Skeletal muscle cell (primary cell): Measurements from ENCODE around the gene NUDT8.
"Not testable (repeated sequence)": the region's sequence is repeated elsewhere in the genome, so short reads cannot be mapped to it uniquely, and the experiment has no call there.

Experiments used
- DNase-seq: peaks from one replicate; pipeline ENCODE4 v3.0.0-alpha.2; 2010; ENCODE audit warnings: low read depth
- H3K4me3 ChIP-seq: 2 replicates; pipeline ENCODE4 v1.5.1; 2011; ENCODE audit warnings: low read depth, mild to moderate bottlenecking, control low read depth, low read length, moderate library complexity

The NUDT8 gene

DNA sequence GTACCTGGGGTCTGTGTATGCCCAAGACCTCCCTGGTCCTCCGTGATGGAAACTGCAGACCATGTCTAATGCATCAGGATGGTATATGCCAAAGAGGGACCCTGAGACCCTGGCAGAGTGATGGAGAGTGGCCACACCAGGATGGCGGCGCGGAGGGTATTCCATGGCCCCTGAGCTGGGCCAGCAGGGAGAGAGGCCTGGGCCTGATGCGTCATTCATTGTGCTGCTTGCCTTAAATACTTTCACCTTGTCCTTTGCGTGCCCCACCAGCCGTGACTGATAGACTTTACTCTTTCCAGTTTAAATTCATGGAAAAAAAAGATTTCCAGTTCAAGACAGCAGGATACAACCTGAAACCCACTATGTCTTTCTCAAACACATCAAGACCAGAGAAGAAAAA, 28.6 kb downstream of the NUDT8 start:
- H3K4me3 ChIP-seq: no peak overlapping the region
- no peak for DNase-seq

DNA sequence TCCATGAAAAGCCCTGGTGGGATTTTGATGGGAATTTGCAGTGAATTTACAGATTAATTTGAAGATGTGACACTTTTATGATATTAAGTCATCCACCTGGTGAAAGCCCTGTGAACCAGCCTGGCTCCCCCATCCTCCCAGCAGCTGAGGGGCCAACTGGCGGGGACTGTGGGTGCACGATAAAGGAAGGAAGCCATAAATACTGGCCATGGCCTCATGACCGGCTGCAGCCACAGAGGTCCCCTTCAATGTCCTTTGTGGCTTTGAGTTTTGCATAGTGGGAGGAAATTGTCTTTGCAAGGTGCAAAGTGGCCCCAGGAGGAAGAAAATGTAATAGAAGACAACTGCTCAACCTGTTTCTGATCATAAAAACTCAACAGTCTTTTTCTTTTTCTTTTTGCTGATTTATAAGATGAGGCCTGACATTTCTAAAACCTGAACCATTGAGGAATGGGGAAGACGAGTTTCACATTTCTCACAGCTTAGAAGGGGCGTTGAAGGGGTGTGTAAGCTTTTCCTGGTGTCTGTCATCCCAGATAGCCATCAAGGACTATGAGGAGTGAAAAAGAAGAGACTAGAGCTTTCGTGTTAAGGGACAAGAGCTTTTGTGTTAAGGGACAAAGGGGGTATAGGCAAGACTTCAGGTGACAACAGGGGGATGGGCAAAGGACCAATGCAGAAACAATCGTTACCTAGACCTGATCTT, 29.3 kb downstream of the NUDT8 start:
- no peak for DNase-seq
- H3K4me3 ChIP-seq: no peak overlapping the region

DNA sequence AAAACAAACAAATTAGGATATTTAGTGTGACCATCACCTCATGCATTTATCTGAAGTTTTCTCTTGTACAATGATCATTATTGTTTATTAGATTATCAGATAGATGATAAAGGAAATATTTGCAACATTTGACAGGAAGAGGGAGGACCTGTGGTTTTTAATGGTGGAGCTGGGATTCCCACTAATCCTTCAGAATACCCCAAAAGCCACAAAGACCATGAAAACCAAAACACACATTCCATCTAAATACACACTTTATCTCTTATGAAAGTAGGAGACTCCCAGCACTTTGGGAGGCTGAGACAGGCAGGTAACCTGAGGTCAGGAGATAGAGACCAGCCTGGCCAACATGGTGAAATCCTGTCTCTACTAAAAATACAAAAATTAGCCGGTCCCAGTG, 30.6 kb downstream of the NUDT8 start:
- DNase-seq: no peak

DNA sequence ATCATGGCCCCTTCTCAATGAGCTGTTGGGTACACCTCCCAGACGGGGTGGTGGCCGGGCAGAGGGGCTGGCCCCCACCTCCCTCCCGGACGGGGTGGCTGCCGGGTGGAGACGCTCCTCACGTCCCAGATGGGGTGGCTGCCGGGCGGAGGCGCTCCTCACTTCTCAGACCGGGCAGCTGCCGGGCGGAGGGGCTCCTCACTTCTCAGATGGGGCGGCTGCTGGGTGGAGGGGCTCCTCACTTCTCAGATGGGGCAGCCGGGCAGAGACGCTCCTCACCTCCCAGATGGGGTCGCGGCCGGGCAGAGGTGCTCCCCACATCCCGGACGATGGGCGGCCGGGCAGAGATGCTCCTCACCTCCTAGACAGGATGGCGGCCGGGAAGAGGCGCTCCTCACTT, 31.8 kb downstream of the NUDT8 start:
- DNase-seq, H3K4me3 ChIP-seq: not testable (repeated sequence)

More for the DNA sequence above, 30.6 kb downstream of the NUDT8 start:
- no peak overlapping the region for H3K4me3 ChIP-seq

DNA sequence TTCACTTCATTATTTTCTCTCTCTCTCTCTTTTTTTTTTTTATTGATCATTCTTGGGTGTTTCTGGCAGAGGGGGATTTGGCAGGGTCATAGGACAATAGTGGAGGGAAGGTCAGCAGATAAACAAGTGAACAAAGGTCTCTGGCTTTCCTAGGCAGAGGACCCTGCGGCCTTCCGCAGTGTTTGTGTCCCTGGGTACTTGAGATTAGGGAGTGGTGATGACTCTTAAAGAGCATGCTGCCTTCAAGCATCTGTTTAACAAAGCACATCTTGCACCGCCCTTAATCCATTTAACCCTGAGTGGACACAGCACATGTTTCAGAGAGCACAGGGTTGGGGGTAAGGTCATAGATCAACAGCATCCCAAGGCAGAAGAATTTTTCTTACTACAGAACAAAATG, 32.3 kb downstream of the NUDT8 start:
- DNase-seq, H3K4me3 ChIP-seq: not testable (repeated sequence)

DNA sequence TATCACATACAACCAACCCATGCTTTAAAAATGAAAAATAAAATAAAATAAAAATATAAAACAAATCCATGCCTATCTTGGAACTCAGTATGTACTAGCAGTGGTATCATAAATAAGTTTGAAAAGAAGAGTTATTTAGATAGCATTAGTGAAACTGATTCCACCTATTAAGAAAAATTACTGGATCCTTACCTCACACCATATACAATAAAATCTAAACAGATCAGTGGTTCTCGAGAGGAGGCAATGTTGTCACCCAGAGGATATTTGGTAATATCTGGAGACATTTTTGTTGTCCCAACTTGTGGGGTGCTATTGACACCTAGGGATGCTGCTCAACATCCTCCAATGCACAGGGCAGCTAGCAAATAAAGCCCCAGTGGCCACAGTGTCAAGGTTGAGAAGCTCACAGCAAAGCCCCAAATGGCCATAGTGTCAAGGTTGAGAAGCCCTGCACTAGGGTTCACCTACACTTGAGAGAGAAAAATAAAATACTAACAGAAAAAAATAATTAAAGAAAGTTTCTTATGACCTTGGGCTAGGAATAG, 32.9 kb downstream of the NUDT8 start:
- no peak for DNase-seq
- H3K4me3 ChIP-seq: no peak overlapping the region

DNA sequence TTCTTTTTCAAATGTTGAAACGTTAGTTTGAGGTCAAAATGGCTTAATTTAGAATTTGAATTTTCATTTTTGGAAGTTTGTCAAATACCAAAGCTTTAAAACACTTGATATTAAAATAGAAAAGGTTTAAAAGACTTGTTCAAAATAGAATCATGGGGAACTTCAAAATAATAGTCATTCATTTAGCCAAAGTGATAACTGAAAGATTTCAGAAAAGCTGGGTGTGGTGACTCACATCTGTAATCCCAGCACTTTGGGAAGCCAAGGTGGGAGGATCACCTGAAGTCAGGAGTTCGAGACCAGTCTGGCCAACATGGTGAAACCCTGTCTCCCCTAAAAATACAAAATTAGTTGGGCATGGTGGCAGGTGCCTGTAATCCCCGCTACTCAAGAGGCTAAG, 35.3 kb downstream of the NUDT8 start:
- no peak overlapping the region for H3K4me3 ChIP-seq
- DNase-seq: no peak

DNA sequence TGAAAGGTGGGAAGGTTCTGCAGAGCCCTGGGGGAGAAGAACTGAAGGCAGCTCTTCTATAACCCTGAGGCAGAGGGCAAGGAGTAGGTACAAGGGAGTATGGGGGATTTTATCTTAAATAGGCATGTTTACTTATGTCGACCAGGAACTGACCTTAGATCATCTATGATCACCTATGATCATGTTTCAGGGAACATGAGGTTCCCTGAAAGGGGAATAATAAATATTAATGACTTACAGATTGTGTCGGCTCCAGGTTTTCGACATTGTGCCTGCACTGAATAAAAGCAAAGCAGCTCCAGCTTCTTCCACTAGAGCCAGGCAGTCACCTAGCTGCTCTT, 36.2 kb downstream of the NUDT8 start:
- no peak overlapping the region for H3K4me3 ChIP-seq
- no peak for DNase-seq

DNA sequence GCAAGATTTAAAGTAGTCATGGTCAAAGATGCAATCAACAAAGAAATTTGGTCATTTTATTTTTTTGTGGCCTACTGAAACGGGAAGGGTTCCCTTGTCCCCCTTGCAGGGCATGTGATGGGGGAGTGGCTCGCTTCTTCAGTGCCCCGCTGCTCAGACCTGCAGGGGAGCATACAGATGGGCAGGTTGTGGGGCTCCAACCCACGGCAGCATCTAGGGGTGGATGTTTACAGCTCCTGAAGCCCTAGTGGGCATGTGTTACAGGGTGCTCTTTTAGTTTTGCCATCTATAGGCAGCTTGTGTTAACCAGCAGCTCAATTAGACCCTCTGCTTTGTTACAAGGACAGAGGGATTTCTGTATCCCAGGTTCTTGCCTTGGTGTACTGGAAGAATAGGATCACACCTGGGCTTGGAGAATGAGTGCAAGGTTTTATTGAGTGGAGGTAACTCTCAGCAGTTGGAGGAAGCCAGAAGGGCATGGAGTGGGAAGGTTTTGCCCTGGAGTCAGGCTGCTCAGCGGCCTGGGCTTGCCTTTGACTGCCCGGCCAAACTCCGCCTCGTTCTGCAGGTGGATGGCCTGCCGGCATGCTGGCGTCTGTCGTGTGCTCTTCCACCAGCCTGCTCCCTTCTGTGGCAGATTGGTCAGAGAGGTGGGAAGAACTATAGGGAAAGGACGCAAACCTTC, 36.7 kb downstream of the NUDT8 start:
- no peak for DNase-seq
- H3K4me3 ChIP-seq: no peak overlapping the region

DNA sequence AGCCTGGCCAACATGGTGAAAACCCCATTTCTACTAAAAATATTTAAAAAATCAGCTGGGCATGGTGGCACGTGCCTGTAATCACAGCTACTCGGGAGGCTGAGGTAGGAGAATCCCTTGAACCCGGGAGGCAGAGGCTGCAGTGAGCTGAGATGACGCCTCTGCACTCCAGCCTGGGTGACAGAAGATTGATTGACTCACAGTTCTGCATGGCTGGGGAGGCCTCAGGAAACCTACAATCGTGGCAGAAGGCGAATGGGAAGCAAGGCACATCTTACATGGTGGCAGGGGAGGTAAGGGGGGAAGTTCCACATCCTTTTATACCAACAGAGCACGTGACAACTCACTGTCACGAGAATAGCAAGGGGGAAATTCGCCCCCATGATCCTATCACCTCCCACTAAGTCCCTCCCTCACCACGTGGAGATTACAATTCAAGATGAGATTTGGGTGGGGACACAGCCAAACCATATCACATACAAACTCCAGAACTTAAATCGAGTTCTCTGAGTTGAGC, 40.8 kb downstream of the NUDT8 start:
- DNase-seq, H3K4me3 ChIP-seq: not testable (repeated sequence)

DNA sequence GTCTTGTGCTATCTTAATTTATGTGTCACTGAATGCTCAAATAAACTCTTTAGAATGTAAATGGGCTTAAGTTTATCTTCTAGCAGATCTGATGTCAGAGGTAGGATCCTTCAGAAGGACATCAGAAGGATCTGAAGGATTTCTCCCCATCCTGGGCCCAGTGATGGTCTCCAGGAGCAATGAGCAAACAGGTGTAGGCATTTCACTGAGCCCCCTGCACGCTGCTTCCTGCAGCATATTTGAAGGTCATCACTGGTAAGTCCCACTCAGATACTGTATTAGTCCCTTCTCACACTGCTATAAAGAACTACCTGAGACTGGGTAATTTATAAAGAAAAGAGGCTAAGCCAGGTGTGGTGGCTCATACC, 41.6 kb downstream of the NUDT8 start:
- DNase-seq: no peak
- no peak overlapping the region for H3K4me3 ChIP-seq

DNA sequence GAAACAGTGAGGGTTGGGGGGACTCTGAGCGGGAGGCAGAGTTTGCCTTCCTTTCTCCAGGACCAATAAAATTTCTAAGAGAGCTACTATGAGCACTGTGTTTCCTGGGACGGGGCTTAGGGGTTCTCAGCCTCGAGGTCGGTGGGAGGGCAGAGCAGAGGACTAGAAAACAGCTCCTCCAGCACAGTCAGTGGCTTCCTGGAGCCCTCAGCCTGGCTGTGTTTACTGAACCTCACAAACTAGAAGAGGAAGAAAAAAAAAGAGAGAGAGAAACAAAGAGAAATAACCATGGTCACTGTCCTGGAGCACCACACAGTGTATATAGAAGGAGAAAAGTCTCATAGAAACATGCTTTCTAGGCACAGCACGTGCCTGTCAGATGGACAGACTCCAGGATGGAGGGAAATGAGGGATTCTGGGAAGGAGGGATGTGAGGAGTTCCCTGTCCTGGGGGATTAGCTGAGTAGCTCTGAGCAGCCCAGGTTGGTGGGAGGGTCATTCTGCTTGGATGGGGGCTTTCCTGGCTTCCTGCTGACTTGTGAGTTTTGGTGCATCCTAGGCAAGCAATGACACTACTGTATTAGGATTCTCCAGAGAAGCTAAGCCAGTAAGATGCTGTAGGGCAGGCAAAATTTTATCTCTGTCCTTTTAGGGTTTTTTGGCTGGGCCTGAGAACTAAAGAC, 43.0 kb downstream of the NUDT8 start:
- H3K4me3 ChIP-seq: no peak overlapping the region
- DNase-seq: no peak

DNA sequence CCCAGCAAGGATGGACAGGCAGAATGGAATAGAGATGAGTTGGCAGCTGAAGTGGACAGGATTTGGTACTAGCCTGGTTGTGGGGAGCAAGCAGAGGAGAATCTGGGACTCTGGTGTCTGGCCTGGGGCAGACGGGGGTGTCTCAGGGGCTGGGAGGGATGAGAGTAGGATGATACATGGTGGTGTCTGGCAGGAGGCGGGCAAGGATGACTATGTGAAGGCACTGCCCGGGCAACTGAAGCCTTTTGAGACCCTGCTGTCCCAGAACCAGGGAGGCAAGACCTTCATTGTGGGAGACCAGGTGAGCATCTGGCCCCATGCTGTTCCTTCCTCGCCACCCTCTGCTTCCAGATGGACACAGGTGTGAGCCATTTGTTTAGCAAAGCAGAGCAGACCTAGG, 43.8 kb downstream of the NUDT8 start:
- no peak overlapping the region for H3K4me3 ChIP-seq
- DNase-seq: no peak

DNA sequence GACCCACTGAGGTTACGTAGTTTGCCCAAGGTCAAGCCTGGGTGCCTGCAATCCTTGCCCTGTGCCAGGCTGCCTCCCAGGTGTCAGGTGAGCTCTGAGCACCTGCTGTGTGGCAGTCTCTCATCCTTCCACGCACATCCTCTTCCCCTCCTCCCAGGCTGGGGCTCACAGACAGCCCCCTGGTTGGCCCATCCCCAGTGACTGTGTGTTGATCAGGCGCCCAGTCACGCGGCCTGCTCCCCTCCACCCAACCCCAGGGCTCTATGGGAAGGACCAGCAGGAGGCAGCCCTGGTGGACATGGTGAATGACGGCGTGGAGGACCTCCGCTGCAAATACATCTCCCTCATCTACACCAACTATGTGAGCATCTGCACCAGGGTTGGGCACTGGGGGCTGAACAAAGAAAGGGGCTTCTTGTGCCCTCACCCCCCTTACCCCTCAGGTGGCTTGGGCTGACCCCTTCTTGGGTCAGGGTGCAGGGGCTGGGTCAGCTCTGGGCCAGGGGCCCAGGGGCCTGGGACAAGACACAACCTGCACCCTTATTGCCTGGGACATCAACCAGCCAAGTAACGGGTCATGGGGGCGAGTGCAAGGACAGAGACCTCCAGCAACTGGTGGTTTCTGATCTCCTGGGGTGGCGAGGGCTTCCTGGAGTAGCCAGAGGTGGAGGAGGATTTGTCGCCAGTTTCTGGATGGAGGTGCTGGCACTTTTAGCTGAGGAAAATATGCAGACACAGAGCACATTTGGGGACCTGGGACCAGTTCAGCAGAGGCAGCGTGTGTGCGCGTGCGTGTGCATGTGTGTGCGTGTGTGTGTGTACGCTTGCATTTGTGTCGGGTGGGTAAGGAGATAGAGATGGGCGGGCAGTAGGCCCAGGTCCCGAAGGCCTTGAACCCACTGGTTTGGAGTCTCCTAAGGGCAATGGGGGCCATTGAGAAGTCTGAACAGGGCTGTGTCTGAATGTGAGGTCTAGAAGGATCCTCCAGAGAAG, 44.6 kb downstream of the NUDT8 start:
- H3K4me3 ChIP-seq: peak overlapping the region; percentile 82
- no peak for DNase-seq

DNA sequence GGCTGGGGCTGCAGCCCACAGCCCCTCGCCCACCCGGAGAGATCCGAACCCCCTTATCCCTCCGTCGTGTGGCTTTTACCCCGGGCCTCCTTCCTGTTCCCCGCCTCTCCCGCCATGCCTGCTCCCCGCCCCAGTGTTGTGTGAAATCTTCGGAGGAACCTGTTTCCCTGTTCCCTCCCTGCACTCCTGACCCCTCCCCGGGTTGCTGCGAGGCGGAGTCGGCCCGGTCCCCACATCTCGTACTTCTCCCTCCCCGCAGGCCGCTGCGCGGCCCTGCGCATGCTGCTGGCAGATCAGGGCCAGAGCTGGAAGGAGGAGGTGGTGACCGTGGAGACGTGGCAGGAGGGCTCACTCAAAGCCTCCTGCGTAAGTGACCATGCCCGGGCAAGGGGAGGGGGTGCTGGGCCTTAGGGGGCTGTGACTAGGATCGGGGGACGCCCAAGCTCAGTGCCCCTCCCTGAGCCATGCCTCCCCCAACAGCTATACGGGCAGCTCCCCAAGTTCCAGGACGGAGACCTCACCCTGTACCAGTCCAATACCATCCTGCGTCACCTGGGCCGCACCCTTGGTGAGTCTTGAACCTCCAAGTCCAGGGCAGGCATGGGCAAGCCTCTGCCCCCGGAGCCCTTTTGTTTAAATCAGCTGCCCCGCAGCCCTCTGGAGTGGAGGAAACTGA, 45.4 kb downstream of the NUDT8 start:
- no peak for DNase-seq
- H3K4me3 ChIP-seq: peak overlapping the region; percentile 82

DNA sequence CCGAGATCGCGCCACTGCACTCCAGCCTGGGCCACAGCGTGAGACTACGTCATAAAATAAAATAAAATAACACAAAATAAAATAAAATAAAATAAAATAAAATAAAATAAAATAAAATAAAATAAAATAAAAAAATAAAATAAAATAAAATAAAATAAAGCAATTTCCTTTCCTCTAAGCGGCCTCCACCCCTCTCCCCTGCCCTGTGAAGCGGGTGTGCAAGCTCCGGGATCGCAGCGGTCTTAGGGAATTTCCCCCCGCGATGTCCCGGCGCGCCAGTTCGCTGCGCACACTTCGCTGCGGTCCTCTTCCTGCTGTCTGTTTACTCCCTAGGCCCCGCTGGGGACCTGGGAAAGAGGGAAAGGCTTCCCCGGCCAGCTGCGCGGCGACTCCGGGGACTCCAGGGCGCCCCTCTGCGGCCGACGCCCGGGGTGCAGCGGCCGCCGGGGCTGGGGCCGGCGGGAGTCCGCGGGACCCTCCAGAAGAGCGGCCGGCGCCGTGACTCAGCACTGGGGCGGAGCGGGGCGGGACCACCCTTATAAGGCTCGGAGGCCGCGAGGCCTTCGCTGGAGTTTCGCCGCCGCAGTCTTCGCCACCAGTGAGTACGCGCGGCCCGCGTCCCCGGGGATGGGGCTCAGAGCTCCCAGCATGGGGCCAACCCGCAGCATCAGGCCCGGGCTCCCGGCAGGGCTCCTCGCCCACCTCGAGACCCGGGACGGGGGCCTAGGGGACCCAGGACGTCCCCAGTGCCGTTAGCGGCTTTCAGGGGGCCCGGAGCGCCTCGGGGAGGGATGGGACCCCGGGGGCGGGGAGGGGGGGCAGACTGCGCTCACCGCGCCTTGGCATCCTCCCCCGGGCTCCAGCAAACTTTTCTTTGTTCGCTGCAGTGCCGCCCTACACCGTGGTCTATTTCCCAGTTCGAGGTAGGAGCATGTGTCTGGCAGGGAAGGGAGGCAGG, 46.2 kb downstream of the NUDT8 start, which contains the start of gene GSTP1:
Gene GSTP1, plus strand, starts transcription at position 566 of the 958 bp plus-strand sequence. Its CDS starts 32 bp downstream, at position 598.
- H3K4me3 ChIP-seq: peak within 1 kb of the TSS; percentile 82
- peak; percentile 61 for DNase-seq

DNA sequence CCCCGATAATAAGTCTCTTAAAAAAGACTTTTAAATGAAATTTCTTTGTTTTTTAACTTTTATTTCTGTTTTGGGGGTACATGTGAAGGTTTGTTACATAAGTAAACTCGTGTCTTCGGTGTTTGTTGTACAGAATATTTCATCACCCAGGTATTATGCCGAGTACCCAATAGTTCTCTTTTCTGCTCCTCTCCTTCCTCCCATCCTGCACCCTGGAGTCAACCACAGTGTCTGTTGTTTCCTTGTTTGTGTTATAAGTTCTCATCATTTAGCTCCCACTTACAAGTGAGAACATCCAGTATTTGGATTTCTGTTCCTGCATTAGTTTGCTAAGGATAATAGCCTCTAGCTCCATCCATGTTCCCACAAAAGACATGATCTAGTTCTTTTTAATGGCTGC, 47.7 kb downstream of the NUDT8 start:
- H3K4me3 ChIP-seq: no peak overlapping the region

More for the DNA sequence above, 47.7 kb downstream of the NUDT8 start:
- DNase-seq: no peak
